ENCODE results near the gene STON1. TPM values are rescaled to one million over a fixed set of nuclear protein-coding genes. Genes with fewer than 3 reads are reported as not detected.

STON1 gene
- total and polyA plus RNA-seq, 2 of the 8 experiments (the other 6 are each of a cell fraction or from before 2014, with no cell fraction given): 5.0 to 10.1 TPM

DNA sequence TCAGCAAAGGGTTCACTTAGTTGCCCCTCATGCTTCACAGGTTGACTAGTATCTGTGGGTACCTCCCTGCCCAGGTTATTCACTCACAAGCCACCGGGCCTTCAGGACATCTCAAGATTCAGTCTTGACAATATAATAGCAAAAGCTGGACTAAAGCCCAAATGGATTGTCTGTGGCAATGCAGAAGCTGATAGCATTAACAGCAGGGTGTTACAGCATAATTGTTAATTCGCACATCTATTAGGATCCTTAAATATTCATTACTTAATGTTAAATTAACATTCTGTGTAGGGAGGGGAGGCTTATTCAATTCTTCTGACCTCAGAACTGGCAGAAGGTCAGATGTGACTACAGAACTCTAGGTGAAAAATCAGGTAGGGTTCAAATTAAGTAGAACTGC lies 67.5 kb downstream of the STON1 start (continued):
- TF ChIP-seq, protein P1, sequence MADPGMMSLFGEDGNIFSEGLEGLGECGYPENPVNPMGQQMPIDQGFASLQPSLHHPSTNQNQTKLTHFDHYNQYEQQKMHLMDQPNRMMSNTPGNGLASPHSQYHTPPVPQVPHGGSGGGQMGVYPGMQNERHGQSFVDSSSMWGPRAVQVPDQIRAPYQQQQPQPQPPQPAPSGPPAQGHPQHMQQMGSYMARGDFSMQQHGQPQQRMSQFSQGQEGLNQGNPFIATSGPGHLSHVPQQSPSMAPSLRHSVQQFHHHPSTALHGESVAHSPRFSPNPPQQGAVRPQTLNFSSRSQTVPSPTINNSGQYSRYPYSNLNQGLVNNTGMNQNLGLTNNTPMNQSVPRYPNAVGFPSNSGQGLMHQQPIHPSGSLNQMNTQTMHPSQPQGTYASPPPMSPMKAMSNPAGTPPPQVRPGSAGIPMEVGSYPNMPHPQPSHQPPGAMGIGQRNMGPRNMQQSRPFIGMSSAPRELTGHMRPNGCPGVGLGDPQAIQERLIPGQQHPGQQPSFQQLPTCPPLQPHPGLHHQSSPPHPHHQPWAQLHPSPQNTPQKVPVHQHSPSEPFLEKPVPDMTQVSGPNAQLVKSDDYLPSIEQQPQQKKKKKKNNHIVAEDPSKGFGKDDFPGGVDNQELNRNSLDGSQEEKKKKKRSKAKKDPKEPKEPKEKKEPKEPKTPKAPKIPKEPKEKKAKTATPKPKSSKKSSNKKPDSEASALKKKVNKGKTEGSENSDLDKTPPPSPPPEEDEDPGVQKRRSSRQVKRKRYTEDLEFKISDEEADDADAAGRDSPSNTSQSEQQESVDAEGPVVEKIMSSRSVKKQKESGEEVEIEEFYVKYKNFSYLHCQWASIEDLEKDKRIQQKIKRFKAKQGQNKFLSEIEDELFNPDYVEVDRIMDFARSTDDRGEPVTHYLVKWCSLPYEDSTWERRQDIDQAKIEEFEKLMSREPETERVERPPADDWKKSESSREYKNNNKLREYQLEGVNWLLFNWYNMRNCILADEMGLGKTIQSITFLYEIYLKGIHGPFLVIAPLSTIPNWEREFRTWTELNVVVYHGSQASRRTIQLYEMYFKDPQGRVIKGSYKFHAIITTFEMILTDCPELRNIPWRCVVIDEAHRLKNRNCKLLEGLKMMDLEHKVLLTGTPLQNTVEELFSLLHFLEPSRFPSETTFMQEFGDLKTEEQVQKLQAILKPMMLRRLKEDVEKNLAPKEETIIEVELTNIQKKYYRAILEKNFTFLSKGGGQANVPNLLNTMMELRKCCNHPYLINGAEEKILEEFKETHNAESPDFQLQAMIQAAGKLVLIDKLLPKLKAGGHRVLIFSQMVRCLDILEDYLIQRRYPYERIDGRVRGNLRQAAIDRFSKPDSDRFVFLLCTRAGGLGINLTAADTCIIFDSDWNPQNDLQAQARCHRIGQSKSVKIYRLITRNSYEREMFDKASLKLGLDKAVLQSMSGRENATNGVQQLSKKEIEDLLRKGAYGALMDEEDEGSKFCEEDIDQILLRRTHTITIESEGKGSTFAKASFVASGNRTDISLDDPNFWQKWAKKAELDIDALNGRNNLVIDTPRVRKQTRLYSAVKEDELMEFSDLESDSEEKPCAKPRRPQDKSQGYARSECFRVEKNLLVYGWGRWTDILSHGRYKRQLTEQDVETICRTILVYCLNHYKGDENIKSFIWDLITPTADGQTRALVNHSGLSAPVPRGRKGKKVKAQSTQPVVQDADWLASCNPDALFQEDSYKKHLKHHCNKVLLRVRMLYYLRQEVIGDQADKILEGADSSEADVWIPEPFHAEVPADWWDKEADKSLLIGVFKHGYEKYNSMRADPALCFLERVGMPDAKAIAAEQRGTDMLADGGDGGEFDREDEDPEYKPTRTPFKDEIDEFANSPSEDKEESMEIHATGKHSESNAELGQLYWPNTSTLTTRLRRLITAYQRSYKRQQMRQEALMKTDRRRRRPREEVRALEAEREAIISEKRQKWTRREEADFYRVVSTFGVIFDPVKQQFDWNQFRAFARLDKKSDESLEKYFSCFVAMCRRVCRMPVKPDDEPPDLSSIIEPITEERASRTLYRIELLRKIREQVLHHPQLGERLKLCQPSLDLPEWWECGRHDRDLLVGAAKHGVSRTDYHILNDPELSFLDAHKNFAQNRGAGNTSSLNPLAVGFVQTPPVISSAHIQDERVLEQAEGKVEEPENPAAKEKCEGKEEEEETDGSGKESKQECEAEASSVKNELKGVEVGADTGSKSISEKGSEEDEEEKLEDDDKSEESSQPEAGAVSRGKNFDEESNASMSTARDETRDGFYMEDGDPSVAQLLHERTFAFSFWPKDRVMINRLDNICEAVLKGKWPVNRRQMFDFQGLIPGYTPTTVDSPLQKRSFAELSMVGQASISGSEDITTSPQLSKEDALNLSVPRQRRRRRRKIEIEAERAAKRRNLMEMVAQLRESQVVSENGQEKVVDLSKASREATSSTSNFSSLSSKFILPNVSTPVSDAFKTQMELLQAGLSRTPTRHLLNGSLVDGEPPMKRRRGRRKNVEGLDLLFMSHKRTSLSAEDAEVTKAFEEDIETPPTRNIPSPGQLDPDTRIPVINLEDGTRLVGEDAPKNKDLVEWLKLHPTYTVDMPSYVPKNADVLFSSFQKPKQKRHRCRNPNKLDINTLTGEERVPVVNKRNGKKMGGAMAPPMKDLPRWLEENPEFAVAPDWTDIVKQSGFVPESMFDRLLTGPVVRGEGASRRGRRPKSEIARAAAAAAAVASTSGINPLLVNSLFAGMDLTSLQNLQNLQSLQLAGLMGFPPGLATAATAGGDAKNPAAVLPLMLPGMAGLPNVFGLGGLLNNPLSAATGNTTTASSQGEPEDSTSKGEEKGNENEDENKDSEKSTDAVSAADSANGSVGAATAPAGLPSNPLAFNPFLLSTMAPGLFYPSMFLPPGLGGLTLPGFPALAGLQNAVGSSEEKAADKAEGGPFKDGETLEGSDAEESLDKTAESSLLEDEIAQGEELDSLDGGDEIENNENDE (IDR thresholded peaks at IDR 0.05; ENCODE audit: insufficient replicate concordance, low read length): no peak
